Measurements from ENCODE around the gene OR2B2.
A peak's percentile ranks its signal among the peaks of the same experiment; 100 is the strongest.

The OR2B2 gene

GRCh38 chr6:27867051-27867944 lies 44.9 kb downstream of the OR2B2 start:
- DNase-seq (ENCODE audit: low read depth in 2 of 2) = peak; percentile 73 to 80

- DNase-seq (ENCODE audit: low read depth in 2 of 2) = peak; percentile 46 to 63
These were observed 45.7 kb downstream of the OR2B2 start for GRCh38 chr6:27866357-27867050.

- peak in 1 of 2 donors; percentile 52 for DNase-seq (ENCODE audit: low read depth in 2 of 2)
These were observed 46.3 kb downstream of the OR2B2 start for GRCh38 chr6:27865850-27866356.

- peak; percentile 63 for DNase-seq (ENCODE audit: low read depth in 2 of 2)
These were observed 47.0 kb downstream of the OR2B2 start for GRCh38 chr6:27864906-27865849.

GRCh38 chr6:27863962-27864905 lies 48.0 kb downstream of the OR2B2 start:
- DNase-seq (ENCODE audit: low read depth in 2 of 2) = no peak

- DNase-seq (ENCODE audit: low read depth in 2 of 2) = no peak
These were observed 49.7 kb downstream of the OR2B2 start for GRCh38 chr6:27862396-27863066.

GRCh38 chr6:27861861-27862260 lies 50.3 kb downstream of the OR2B2 start:
- no peak for DNase-seq (ENCODE audit: low read depth in 2 of 2)

GRCh38 chr6:27861276-27861840 lies 50.8 kb downstream of the OR2B2 start:
- DNase-seq (ENCODE audit: low read depth in 2 of 2) = no peak

All from stimulated activated CD4-positive, alpha-beta T cell treated with anti-CD3 and anti-CD28 coated beads, Interleukin-4, amount 100 ng/mL, for 48 hours (primary cell).